Measurements from ENCODE around the gene ERVFRD-1. TPM values are rescaled to one million over a fixed set of nuclear protein-coding genes. Genes with fewer than 3 reads are reported as not detected.
"Not testable (repeated sequence)": the region's sequence is repeated elsewhere in the genome, so short reads cannot be mapped to it uniquely, and the experiment has no call there.

Gene ERVFRD-1
- total RNA-seq, 2 donors from 2014 or later = not detected

DNA sequence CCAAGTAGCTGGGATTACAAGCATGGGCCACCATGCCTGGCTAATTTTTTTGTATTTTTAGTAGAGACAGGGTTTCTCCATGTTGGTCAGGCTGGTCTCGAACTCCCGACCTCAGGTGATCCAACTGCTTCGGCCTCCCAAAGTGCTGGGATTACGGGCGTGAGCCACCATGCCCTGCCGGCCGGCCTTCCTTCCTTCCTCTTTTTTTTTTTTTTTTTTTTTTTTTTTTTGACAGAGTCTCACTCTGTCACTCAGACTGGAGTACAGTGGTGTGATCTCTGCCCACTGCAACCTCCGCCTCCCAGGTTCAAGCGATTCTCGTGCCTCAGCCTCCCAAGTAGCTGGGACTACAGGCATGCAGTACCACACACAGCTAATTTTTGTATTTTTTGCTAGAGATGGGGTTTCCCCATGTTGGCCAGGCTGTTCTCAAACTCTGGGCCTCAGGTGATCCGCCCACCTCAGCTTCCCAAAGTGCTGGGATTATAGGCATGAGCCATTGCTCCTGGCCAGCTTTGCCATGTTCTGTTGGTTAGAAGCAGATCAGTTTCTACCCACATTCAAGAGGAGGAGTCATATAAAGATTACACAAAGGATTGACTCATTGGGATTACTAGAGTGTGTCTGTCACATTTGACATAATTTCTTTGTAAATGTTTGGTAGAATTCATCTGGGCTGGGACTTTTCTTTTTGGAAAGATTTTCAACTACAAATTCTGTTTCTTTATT lies 4.4 kb upstream of the ERVFRD-1 start:
- DNase-seq = not testable (repeated sequence)

DNA sequence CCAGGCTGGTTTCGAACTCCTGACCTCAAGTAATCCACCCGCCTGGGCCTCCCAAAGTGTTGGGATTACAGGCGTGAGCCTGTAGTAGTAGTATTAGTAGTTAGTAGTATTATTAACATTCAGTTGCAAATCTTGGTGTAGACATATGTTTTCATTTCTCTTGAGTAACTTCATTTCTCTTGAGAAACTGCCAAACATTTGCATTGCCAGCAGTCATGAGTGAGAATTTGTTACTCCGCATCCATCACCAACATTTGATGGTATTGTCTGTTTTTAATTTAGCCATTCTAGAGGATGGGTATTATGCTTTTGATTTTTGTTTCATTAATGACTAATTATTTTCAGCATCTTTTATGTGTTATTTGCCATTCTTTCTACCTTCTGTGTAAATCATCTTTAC lies 1.5 kb upstream of the ERVFRD-1 start:
- H3K9me3 ChIP-seq (ENCODE audit: control insufficient read depth, low read length, poor library complexity, severe bottlenecking) = no peaks in the 10 kb centered on the region
- Mint-ChIP-seq H3K4me1 (peaks cover 23% of the 10 kb centered on the region), H3K27me3 (no peaks in the 10 kb centered on the region), H3K27ac (no peak overlapping the region), H3K4me3 (no peak overlapping the region), H3K36me3 (ENCODE audit: low read depth) (no peaks in the 10 kb centered on the region)
- ATAC-seq (no peak), DNase-seq (no peak)

More for the DNA sequence above, 4.4 kb upstream of the ERVFRD-1 start:
- not testable (repeated sequence) for H3K4me3 Mint-ChIP-seq; ATAC-seq; H3K9me3 ChIP-seq (ENCODE audit: control insufficient read depth, low read length, poor library complexity, severe bottlenecking); H3K27me3 Mint-ChIP-seq; H3K36me3 Mint-ChIP-seq (ENCODE audit: low read depth); H3K27ac Mint-ChIP-seq
- H3K4me1 Mint-ChIP-seq = peaks cover 30% of the 10 kb centered on the region

DNA sequence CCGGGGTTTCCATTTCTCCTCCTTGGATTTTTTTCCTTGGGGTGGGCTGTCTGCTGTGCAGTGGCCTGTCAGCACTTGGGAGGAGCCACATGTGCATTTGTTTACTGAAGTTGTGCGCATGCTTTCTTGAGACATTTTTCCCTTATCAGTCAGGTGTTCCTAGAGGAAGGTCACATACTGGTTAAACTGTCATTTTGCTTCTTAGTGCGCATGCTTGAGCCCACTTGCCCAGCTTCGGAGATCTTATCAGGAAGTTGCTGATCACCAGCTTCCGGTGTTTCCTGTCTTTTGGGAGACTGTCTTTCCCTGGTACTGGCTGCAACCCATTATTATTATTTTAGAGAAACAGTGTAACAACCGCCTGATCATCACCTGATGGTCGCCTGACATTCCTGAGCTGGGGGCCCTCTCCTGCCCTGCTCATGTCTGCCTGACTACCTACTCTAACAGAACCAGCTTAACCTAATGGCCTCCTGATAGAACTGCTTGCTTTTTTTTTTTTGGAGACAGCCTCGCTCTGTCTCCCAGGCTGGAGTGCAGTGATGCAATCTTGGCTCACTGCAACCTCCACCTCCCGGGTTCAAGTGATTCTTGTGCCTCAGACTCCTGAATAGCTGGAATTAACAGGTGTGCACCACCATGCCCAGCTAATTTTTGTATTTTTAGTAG lies 378 bp upstream of the ERVFRD-1 start:
- Mint-ChIP-seq H3K4me1 (peaks cover 27% of the 10 kb centered on the region), H3K27me3 (no peaks in the 10 kb centered on the region), H3K4me3 (peak overlapping the region; percentile 70), H3K27ac (peak overlapping the region; percentile 82), H3K36me3 (ENCODE audit: low read depth) (no peaks in the 10 kb centered on the region)
- ATAC-seq = no peak
- DNase-seq = no peak
- H3K9me3 ChIP-seq (ENCODE audit: control insufficient read depth, low read length, poor library complexity, severe bottlenecking) = no peaks in the 10 kb centered on the region

DNA sequence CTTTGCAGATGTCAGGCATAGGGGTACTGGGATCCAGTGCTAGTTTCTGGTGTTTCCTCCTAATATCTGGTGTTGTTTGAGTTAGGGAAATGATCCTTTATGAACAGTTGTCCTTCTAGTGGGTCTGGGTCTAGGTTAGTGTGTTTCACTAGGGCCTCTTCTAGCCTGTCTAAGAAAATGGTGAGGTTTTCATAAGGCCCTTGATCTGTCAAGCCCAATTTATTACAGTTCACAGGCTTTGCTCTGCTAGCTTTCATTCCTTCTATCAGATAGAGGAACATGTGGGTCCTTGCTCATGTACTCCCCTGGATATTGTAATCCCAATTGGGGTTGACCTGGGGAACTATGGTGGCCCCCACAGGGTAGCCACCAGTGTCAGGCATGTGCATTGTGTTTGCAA lies 2.8 kb downstream of the ERVFRD-1 start:
- no peak for ATAC-seq

DNA sequence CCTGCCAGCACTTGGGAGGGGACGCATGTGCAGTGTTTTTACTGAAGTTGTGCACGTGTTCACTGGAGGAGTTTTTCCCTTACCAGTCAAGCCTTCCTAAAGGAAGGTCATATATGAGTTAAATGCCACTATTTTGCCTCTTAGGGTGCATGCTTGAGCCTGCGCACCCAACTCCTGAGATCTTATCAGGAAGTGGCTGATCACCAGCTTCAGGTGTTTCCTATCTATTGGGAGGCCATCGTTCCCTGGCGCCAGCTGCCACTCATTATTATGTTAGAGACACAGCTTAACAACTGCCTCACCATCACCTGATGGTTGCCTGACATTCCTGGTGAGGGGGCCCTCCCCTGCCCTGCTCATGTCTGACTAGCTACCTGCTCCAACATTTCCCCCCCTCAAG lies 8.5 kb downstream of the ERVFRD-1 start:
- DNase-seq (no peak), ATAC-seq (no peak)
- Mint-ChIP-seq H3K27ac (no peak overlapping the region), H3K4me1 (peaks cover 33% of the 10 kb centered on the region), H3K36me3 (ENCODE audit: low read depth) (no peaks in the 10 kb centered on the region), H3K4me3 (no peak overlapping the region), H3K27me3 (no peaks in the 10 kb centered on the region)
- H3K9me3 ChIP-seq (ENCODE audit: control insufficient read depth, low read length, poor library complexity, severe bottlenecking) = no peaks in the 10 kb centered on the region

More for the DNA sequence above, 2.8 kb downstream of the ERVFRD-1 start:
- DNase-seq = no peak
- H3K9me3 ChIP-seq (ENCODE audit: control insufficient read depth, low read length, poor library complexity, severe bottlenecking) = no peaks in the 10 kb centered on the region
- Mint-ChIP-seq H3K27me3 (no peaks in the 10 kb centered on the region), H3K27ac (no peak overlapping the region), H3K4me1 (peaks cover 28% of the 10 kb centered on the region), H3K36me3 (ENCODE audit: low read depth) (no peaks in the 10 kb centered on the region), H3K4me3 (no peak overlapping the region)

DNA sequence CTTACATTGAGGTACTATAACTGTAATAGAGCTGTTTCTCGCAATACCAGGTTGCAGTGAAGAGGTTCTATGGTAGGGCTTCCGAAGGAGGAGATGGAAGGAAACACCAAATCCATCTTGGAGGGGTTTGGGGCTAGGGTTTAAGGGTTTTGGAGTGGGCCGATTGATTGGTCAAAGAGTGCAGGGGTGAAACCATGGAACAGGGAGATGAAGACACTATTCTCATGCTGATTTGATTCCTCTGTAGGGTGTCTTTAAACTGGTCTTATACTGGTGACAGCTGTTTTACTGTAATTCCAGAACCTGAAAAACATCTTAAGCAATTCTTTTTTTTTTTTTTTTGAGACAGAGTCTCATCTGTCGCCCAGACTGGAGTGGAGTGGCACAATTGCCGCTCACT lies 10.1 kb downstream of the ERVFRD-1 start:
- H3K9me3 ChIP-seq (ENCODE audit: control insufficient read depth, low read length, poor library complexity, severe bottlenecking) = no peaks in the 10 kb centered on the region
- Mint-ChIP-seq H3K27me3 (no peaks in the 10 kb centered on the region), H3K4me1 (peaks cover 28% of the 10 kb centered on the region), H3K4me3 (no peak overlapping the region), H3K36me3 (ENCODE audit: low read depth) (no peaks in the 10 kb centered on the region), H3K27ac (no peak overlapping the region)
- no peak for DNase-seq
- no peak for ATAC-seq

DNA sequence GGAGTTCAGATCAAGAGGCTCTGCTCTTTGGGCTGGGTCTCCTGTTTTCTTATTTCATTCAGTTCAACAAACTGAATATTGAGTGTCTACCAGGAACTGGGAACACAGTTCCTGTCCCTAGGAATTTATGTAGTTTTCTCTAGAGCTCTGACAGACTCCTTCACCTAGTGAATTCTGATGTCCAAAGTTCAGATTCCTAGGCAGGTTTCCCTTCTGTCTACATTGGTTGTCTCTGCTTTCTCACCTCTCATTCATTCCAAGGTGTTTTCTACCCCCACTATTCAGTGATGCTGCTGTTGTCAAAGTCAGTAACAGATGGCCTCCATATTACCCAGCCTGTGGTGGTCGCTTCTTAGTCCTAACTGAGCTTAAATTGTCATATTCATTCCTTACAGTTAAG lies 13.5 kb downstream of the ERVFRD-1 start:
- DNase-seq (no peak), ATAC-seq (no peak)
- Mint-ChIP-seq H3K36me3 (ENCODE audit: low read depth) (no peaks in the 10 kb centered on the region), H3K4me1 (peaks cover 31% of the 10 kb centered on the region), H3K27me3 (no peaks in the 10 kb centered on the region), H3K4me3 (no peak overlapping the region), H3K27ac (no peak overlapping the region)
- no peaks in the 10 kb centered on the region for H3K9me3 ChIP-seq (ENCODE audit: control insufficient read depth, low read length, poor library complexity, severe bottlenecking)

DNA sequence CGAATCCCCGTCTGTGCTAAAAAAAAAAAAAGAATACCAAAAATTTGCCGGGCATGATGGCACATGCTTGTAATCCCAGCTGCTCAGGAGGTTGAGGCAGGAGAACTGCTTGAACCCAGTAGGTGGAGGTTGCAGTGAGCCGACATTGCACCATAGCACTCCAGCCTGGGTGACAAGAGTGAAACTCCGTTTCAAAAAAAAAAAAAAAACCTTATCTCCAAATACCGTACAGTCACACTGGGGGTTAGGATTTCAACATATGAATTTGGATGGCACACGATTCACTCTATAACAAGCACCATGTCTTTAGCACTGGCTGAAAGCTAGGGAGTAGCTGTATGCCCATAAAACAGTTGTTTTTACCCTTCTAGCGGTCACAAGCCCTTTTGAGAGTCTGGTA lies 14.0 kb downstream of the ERVFRD-1 start:
- H3K4me1 Mint-ChIP-seq = peaks cover 34% of the 10 kb centered on the region
- DNase-seq = no peak

DNA sequence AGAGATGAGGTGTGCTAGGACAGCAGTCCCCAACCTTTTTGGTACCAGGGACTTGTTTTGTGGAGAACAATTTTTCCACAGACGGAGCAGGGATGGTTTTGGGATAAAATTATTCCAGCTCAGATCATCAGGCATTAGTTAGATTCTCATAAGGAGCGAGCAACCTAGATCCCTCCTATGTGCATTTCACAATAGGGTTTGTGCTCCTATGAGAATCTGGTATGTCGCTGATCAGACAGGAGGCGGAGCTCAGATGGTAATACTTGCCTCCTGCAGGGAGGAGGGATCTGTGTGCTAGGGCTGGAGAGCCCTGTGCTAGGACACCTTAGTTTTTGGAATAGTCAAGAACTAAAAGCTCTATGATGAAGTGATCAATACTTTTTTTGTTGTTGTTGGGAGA lies 15.4 kb downstream of the ERVFRD-1 start:
- peak overlapping the region; percentile 83 for H3K4me3 Mint-ChIP-seq
- H3K36me3 Mint-ChIP-seq (ENCODE audit: low read depth) = no peaks in the 10 kb centered on the region
- DNase-seq (no peak), ATAC-seq (no peak)
- H3K9me3 ChIP-seq (ENCODE audit: control insufficient read depth, low read length, poor library complexity, severe bottlenecking) = no peaks in the 10 kb centered on the region
- no peaks in the 10 kb centered on the region for H3K27me3 Mint-ChIP-seq
- H3K27ac Mint-ChIP-seq = no peak overlapping the region
- peaks cover 27% of the 10 kb centered on the region for H3K4me1 Mint-ChIP-seq

More for the DNA sequence above, 14.0 kb downstream of the ERVFRD-1 start:
- H3K9me3 ChIP-seq (ENCODE audit: control insufficient read depth, low read length, poor library complexity, severe bottlenecking) = no peaks in the 10 kb centered on the region
- no peak overlapping the region for H3K27ac Mint-ChIP-seq
- ATAC-seq = no peak
- no peaks in the 10 kb centered on the region for H3K36me3 Mint-ChIP-seq (ENCODE audit: low read depth)
- H3K4me3 Mint-ChIP-seq = no peak overlapping the region
- H3K27me3 Mint-ChIP-seq = no peaks in the 10 kb centered on the region

DNA sequence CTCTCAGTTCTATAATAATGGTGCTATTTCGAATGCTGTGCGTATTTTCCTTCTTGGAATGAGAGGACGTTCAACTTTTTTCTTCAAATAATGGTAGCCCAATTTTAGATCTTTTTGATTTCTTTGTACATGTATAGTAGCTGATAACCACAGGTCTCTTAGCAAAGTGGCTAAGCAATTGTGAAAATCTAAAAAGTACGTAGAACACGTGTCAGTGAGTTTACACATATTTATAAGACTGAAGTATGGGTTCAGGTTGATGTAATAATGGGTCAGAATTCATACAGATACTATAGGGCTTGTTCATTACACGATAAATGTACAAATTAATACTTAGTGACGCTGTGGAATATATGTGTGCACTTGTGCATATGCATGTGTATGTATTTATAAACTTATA lies 16.6 kb downstream of the ERVFRD-1 start:
- H3K4me3 Mint-ChIP-seq = peak overlapping the region; percentile 95

DNA sequence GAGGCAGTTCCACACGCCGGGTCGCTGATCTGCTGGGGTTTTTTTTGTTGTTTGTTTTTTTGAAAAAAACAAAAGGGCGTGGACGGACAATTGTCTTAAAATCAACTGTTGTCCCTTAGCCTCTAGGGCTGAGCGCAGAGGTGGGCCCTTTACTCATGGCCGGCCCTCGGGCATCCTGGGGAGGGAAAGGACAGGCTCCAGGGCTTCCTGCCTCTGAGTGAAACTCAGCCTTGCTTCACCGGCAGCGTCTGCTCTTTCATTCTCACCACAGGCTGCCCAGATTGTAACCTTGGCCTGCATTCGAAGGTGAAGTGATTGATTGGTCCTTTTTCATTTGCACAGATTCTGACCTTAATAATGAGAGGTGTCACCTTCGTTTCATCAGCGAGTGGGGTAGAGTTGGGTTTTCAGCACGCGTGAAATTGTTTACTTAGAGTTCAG lies 17.1 kb downstream of the ERVFRD-1 start:
- Mint-ChIP-seq H3K4me1 (peaks cover 19% of the 10 kb centered on the region), H3K36me3 (ENCODE audit: low read depth) (no peaks in the 10 kb centered on the region), H3K27ac (peak overlapping the region; percentile 97), H3K27me3 (no peaks in the 10 kb centered on the region), H3K4me3 (peak overlapping the region; percentile 95)
- H3K9me3 ChIP-seq (ENCODE audit: control insufficient read depth, low read length, poor library complexity, severe bottlenecking) = no peaks in the 10 kb centered on the region
- peak; percentile 16 for ATAC-seq
- peak in 2 of 3 donors; percentile 11 to 15 for DNase-seq

More for the DNA sequence above, 16.6 kb downstream of the ERVFRD-1 start:
- Mint-ChIP-seq H3K27me3 (no peaks in the 10 kb centered on the region), H3K4me1 (peaks cover 19% of the 10 kb centered on the region), H3K27ac (peak overlapping the region; percentile 97), H3K36me3 (ENCODE audit: low read depth) (no peaks in the 10 kb centered on the region)
- ATAC-seq (no peak), DNase-seq (no peak)
- no peaks in the 10 kb centered on the region for H3K9me3 ChIP-seq (ENCODE audit: control insufficient read depth, low read length, poor library complexity, severe bottlenecking)

DNA sequence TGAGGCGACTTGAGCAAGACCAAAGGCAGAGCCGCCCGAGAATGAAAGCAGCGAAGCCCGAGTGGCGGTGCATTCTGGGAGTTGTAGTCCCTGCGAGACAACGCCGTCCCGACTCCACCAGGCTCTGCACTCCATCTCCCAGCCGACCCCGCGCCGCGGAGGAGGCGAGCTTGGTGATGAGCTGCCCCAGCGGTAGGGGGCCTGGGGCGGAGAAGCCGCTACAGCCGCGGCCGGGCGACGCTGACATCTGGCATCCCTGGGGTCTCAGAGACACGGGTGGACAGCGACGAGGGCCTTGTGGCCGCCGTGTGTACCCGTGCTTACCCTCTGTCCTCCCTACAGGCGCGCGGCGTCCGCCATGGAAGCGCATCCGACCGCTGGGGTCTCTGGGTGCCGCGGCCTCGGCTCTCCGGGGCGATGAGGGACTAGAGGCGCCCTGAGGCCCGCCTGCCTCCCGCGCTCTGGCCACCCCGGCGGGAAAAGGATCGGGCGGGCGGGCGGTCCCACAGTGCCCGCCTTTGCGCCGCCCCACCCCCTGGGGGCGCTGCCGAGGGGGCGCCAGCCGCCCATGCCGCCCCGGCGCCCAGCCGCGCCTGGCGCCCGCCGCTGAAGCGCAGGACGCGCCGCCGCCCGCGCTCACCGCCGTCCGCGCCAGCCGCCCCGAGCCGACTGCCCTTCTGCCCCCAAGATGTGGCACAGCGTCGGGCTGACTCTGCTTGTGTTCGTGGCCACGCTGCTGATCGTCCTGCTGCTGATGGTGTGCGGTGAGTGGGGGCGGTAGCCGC lies 17.7 kb downstream of the ERVFRD-1 start, which contains the start of gene SMIM13:
SMIM13 (plus strand) TSS at position 209 of the 785 bp plus-strand sequence; CDS start at position 689, 480 bp downstream.
- DNase-seq = peak; percentile 88 to 93 (median 90)
- Mint-ChIP-seq H3K27ac (peak within 1 kb of the TSS; percentile 97), H3K4me1 (peaks cover 19% of the 10 kb centered on the region), H3K27me3 (peaks cover 2% of the 10 kb centered on the region), H3K4me3 (peak within 1 kb of the TSS; percentile 95), H3K36me3 (ENCODE audit: low read depth) (no peaks in the 10 kb centered on the region)
- H3K9me3 ChIP-seq (ENCODE audit: control insufficient read depth, low read length, poor library complexity, severe bottlenecking) = no peaks in the 10 kb centered on the region
- peak; percentile 94 for ATAC-seq

DNA sequence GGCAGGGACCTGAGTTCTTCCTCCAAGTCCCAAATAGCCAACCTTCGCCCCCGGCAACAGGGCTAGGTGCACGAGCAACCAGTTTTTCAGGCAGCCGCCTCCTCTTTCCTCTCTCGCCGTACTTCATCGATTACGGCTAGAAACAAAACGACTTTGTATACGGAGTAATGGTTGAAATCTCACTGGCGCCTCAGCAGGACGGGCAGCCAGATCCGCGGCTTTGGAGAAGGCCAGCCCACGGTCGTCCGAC lies 18.2 kb downstream of the ERVFRD-1 start:
- Mint-ChIP-seq H3K4me3 (peak overlapping the region; percentile 95), H3K4me1 (peaks cover 19% of the 10 kb centered on the region), H3K36me3 (ENCODE audit: low read depth) (no peaks in the 10 kb centered on the region), H3K27ac (peak overlapping the region; percentile 97), H3K27me3 (peaks cover 8% of the 10 kb centered on the region)
- ATAC-seq (peak; percentile 21), DNase-seq (no peak)
- H3K9me3 ChIP-seq (ENCODE audit: control insufficient read depth, low read length, poor library complexity, severe bottlenecking) = no peaks in the 10 kb centered on the region

All from T-helper 17 cell (primary cell).